ENCODE data around the gene TLR7. TPM values are rescaled to one million over a fixed set of nuclear protein-coding genes. Genes with fewer than 3 reads are reported as not detected.

Gene TLR7
- total and polyA plus RNA-seq, 11 donors, result 0.04 to 6.7 (median 0.47) TPM; not detected in 1

DNA sequence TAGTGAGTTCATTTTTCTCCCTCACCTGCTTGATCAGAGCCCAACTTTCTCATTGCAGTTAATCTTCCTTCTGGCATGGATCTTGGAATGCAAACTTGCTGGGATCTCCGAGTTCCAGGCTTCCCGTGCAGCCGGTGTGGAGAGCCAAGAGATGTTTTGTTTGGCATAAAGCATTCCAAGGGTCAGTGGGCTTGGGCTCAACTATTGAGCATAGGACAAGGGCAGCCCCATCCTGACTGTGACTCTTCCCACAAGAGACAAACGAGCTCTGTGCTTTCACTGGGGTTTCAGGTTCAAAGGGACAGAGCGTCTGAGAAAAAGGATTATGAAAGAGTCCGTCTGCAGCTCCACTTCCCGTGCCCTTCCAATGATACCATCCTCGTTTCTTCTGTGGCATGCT is 10.5 kb downstream of the TLR7 start:
- Histone ChIP-seq H3K9me3 (no peaks in the 10 kb centered on the region), H3K27ac (no peak overlapping the region), H3K4me1 (no peaks in the 10 kb centered on the region), H3K4me3 (no peak overlapping the region), H3K27me3 (peaks cover 0 to 16% (median 0%) of the 10 kb centered on the region in 9 donors), H3K36me3 (no peaks in the 10 kb centered on the region)
- 43 to 62% (median 51%) methylated on average over 8 of the region's 8 CpGs for WGBS, 4 donors
- ATAC-seq, result no peak
- DNase-seq, result no peak
- intact Hi-C loops (cut with DNase I), result no loop called here
- TF ChIP-seq, protein P1, sequence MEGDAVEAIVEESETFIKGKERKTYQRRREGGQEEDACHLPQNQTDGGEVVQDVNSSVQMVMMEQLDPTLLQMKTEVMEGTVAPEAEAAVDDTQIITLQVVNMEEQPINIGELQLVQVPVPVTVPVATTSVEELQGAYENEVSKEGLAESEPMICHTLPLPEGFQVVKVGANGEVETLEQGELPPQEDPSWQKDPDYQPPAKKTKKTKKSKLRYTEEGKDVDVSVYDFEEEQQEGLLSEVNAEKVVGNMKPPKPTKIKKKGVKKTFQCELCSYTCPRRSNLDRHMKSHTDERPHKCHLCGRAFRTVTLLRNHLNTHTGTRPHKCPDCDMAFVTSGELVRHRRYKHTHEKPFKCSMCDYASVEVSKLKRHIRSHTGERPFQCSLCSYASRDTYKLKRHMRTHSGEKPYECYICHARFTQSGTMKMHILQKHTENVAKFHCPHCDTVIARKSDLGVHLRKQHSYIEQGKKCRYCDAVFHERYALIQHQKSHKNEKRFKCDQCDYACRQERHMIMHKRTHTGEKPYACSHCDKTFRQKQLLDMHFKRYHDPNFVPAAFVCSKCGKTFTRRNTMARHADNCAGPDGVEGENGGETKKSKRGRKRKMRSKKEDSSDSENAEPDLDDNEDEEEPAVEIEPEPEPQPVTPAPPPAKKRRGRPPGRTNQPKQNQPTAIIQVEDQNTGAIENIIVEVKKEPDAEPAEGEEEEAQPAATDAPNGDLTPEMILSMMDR (IDR thresholded peaks at IDR 0.05), result no peak
- TF ChIP-seq POLR2A (IDR thresholded peaks at IDR 0.05), result no peak

DNA sequence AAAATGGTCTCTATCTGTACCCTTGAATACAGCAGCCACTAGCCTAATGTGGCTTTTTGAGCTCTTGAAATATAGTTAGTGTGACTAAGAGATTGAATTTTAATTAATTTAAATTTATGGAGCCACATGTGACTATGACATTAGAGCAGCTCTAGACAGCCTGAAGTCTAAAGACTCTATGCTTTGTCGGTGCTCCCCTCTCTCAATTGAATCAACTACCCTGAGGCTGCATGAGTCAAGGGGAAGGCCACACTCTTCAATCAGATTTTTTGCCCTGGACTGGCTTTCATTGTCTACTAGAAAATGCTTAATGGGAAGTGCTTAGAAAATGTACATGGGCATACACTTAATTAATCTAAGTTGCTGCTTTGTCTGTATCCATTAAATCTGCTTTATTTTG is 11.7 kb downstream of the TLR7 start:
- ATAC-seq, result no peak
- Histone ChIP-seq H3K9me3 (no peaks in the 10 kb centered on the region), H3K36me3 (no peaks in the 10 kb centered on the region), H3K4me3 (no peak overlapping the region), H3K27me3 (peaks cover 0 to 23% (median 0%) of the 10 kb centered on the region in 9 donors), H3K4me1 (no peaks in the 10 kb centered on the region), H3K27ac (no peak overlapping the region)
- intact Hi-C loops (cut with DNase I), result no loop called here
- DNase-seq, result no peak
- WGBS, 4 donors, result 60 to 100% (median 85%) methylated on average over 1 of the region's 1 CpG
- no peak for TF ChIP-seq POLR2A (IDR thresholded peaks at IDR 0.05)
- TF ChIP-seq, protein P1 (IDR thresholded peaks at IDR 0.05), result no peak

DNA sequence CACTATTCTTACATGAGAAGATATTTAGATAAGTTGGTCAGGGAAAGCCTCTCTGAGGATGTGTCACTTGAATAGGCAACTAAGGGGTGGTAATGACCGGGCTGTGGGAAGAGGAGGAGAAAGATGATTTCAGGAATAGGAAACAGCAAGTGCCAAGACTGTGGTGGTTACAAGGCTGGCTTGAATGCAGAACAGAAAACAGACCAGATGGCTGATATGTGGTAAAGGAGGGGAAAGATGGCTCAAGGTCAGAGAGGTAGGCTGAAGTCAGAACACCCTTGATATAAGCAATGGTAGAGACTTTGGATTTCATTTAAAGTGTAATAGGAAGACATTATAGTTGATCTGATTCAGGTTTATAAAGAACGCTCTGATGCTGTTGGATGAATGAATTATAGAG is 15.0 kb downstream of the TLR7 start:
- Histone ChIP-seq H3K4me3 (no peak overlapping the region), H3K36me3 (no peaks in the 10 kb centered on the region), H3K27ac (no peak overlapping the region), H3K27me3 (peaks cover 0 to 27% (median 0%) of the 10 kb centered on the region in 9 donors), H3K9me3 (no peaks in the 10 kb centered on the region), H3K4me1 (no peaks in the 10 kb centered on the region)
- intact Hi-C loops (cut with DNase I), result no loop called here
- ATAC-seq (no peak), DNase-seq (no peak)
- TF ChIP-seq, protein P1 (IDR thresholded peaks at IDR 0.05), result no peak
- TF ChIP-seq POLR2A (IDR thresholded peaks at IDR 0.05), result no peak
- 73 to 85% (median 83%) methylated on average over 2 of the region's 2 CpGs for WGBS, 4 donors

DNA sequence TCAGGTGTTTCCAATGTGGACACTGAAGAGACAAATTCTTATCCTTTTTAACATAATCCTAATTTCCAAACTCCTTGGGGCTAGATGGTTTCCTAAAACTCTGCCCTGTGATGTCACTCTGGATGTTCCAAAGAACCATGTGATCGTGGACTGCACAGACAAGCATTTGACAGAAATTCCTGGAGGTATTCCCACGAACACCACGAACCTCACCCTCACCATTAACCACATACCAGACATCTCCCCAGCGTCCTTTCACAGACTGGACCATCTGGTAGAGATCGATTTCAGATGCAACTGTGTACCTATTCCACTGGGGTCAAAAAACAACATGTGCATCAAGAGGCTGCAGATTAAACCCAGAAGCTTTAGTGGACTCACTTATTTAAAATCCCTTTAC is 18.6 kb downstream of the TLR7 start:
- no peak overlapping the region for H3K4me3 ChIP-seq
- ATAC-seq (no peak), DNase-seq (no peak)
- H3K4me1 ChIP-seq, result peaks cover 0 to 4% (median 0%) of the 10 kb centered on the region in 12 donors
- no peak overlapping the region for H3K27ac ChIP-seq
- peaks cover 0 to 22% (median 0%) of the 10 kb centered on the region in 9 donors for H3K27me3 ChIP-seq
- TF ChIP-seq POLR2A (IDR thresholded peaks at IDR 0.05), result no peak
- TF ChIP-seq, protein P1 (IDR thresholded peaks at IDR 0.05), result no peak
- intact Hi-C loops (cut with DNase I), result no loop called here
- WGBS, 4 donors, result 59 to 62% (median 61%) methylated on average over 5 of the region's 5 CpGs
- H3K9me3 ChIP-seq, result no peaks in the 10 kb centered on the region
- H3K36me3 ChIP-seq, result no peaks in the 10 kb centered on the region

Measured in heart left ventricle (tissue), 16 donors.